T47D (cell line): ENCODE data around the gene LTB4R.
"Not testable (repeated sequence)": the region's sequence is repeated elsewhere in the genome, so short reads cannot be mapped to it uniquely, and the experiment has no call there.

Experiments
- DNase-seq, 2 experiments: peaks; one replicate each; pipeline versions ENCODE4 v3.0.0 to v3.0.0-alpha.2; 2011 to 2012; ENCODE audit warnings: low read depth in 1 of 2, low spot score in 1 of 2
- JUND ChIP-seq: IDR thresholded peaks from 2 replicates; pipeline ENCODE4 v1.6.1; 2012; ENCODE audit warnings: low read depth
- in situ Hi-C: cut with HindIII; loops from 2 replicates; pipeline ENCODE4 v1.10.0; 2016; ENCODE audit warnings: low sequenced_read_pairs, low pct_unique_long_range_greater_than_20kb

LTB4R gene

GRCh38 chr14:24353559-24354481 is 42.5 kb downstream of the LTB4R start:
- no peak for DNase-seq
- in situ Hi-C loops = no loop called here
- TF ChIP-seq JUND = no peak

DNA sequence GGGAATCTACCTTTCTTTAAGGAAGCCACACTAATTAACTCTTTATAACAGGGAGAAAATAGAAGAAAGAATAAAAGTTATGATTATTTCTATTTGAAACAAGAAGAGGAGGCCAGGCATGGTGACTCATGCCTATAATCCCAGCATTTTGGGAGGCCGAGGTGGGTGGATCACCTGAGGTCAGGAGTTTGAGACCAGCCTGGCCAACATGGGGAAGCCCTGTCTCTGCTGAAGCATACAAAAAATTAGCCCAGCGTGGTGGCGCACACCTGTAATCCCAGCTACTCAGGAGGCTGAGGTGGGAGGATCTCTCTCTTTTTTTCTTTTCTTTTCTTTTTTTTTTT is 43.2 kb downstream of the LTB4R start:
- in situ Hi-C loops, DNase-seq: not testable (repeated sequence)

DNA sequence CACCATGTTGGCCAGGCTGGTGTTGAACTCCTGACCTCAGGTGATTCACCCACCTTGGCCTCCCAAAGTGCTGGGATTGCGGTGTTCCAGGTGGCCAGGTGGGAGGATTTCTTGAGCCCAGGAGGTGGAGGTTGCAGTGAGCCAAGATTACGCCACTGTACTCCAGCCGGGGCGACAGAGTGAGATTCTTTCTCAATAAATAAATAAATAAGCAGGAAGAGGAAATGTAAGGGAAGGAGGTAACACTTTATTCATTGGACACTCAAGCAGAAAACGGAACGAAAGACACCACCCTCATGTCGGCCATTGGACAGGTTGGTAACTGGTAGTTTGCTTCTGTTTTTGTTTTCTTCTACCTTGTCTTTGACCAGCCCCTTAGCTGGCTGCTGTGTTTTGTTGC is 43.7 kb downstream of the LTB4R start:
- no peak for TF ChIP-seq JUND
- in situ Hi-C loops = no loop called here
- DNase-seq = no peak

DNA sequence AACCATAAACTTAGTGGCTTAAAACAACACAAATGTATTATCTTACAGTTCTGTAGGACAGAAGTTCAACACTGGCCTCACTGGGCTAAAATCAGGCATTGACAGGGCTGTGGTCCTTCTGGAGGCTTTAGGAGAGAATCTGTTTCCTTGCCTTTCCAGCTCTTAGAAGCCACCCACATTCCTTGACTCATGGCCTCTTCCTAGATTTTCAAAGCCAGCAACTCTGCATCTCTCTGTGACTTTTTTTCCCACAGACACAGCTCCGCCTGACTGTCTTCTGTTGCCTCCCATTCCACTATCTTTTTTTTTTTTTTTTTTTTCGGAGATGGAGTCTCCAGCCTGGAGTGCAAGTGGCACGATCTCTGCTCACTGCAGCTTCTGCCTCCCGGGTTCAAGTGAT is 44.9 kb downstream of the LTB4R start:
- DNase-seq = no peak
- TF ChIP-seq JUND = no peak
- in situ Hi-C loops = no loop called here

GRCh38 chr14:24360281-24360680 is 49.0 kb downstream of the LTB4R start:
- no peak for TF ChIP-seq JUND
- DNase-seq = no peak
- in situ Hi-C loops = no loop called here

DNA sequence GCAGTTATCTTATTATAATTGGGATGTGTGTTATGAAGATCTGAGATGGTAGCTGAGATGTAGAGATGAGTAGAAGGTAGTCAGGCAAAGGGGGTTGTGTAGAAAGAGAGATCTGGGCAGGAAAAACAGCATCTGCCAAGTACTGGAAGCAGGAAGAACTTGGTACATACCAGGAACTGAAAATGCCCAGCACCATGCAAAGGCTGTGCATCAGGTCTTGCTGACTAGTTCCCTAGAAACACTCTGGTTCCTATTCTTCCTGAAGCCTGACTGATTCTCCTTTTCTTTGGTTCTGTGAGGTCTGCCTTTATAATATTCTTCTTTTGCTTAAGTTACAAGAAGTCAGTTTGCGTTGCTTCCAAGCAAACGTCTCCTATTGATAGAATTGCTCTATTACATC is 50.0 kb downstream of the LTB4R start:
- no peak for DNase-seq
- TF ChIP-seq JUND = no peak
- in situ Hi-C loops = no loop called here

DNA sequence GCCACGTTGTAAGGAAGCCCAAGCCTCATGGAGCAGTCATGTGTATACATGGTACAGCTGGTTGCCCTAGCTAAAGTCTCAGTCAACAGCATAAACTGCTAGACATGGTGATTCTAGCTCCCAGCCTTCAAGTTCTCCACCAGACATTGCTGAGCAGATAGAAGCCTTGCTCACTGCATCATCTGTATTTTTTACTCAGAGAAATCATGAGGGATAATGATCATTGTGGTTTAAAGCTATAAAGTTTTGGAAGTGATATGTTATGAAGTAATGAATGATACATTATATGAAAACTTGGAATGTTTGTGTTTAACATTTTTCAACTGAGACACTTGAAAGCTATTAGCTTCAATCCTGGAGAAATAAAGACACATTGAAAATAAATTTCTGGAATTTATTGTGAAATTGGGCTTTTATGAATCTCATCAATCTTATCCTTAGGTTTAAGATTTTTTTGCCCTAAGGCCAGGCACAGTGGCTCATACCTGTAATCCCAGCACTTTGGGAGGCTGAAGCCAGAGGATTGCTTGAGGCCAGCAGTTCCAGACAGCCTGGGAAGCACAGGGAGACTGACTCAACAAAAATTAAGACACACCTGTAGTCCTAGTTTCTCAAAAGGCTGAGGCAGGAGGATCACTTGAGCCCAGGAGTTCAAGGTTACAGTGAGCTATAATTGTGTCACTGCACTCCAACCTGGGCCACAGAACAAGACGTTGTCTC is 51.1 kb downstream of the LTB4R start:
- in situ Hi-C loops = no loop called here
- TF ChIP-seq JUND = no peak

DNA sequence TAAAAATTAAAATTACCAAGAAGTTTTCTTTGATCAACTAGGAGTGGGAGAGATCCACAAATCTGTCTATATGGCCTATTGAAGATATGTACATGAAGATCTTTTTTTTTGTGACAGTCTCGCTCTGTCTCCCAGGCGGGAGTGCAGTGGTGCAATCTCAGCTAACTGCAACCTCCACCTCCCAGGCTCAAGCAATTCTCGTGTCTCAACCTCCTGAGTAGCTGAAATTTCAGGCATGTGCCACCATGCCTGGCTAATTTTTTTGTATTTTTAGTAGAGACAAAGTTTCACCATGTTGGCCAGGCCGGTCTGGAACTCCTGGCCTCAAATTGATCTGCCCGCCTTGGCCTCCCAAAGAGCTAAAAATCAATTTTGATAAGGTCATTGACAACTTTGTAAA is 52.1 kb downstream of the LTB4R start:
- DNase-seq = no peak
- TF ChIP-seq JUND = no peak
- in situ Hi-C loops = no loop called here

More for the DNA sequence above, 51.1 kb downstream of the LTB4R start:
- DNase-seq = no peak

DNA sequence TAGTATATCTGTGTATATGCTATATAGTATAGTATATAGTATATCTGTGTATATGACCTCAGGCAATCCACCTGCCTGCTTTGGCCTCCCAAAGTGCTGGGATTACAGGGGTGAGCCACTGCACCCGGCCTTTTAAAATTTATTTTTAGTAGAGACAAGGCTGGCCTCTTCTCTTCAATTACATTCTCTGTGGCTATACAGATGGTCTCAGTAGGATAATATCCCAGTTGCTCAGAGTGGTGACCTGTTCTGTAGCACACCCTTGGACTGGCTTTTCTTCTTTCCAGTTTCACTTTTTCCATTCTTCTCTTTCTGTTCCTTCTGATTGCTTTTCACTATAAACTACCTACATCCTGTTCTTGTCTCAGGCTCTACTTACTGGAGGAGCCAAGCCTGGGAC is 53.5 kb downstream of the LTB4R start:
- TF ChIP-seq JUND = no peak
- in situ Hi-C loops = no loop called here
- no peak for DNase-seq

DNA sequence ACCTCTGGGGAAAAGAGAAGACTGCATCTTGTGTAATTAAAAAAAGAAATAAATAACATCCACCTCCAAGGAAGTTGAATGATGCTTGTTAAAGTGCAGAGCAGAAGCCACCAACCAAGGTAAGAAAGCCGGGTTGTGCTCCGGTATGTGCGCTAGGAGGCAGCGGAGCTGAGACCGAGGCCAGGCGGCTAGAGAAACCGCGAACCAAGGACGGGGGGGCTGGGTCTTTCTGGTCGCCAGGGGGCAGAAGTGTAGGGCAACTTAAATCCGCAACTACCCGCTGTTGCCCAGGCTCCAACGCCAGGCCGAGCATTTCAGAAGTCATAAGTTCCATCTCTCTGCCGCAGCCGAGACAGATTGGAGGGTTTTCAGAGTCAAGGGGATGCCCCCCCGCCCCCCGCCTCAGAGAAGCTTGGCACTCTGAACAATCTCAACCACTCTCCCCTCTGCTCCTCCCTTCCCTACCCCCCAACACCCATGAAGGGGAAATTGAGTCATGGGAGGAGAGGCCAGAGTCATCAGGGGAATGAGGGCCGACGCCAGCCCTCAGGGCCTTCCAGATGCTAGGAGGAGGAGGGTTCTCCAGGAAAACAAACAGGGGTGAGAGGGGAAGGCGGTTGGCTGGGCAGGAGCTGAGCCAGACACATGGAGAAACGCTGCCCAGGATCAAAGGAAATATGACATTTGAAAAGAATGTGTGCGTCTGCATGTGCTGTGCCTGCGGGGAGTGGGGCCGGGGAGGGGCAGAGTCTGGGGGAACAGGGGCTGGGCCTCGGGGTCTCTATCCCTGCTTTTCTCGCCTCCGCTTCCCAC is 54.5 kb downstream of the LTB4R start:
- in situ Hi-C loops = no loop called here
- peak; percentile 21 to 91 for DNase-seq
- TF ChIP-seq JUND = no peak

GRCh38 chr14:24366413-24366720 is 55.1 kb downstream of the LTB4R start:
- in situ Hi-C loops = no loop called here

DNA sequence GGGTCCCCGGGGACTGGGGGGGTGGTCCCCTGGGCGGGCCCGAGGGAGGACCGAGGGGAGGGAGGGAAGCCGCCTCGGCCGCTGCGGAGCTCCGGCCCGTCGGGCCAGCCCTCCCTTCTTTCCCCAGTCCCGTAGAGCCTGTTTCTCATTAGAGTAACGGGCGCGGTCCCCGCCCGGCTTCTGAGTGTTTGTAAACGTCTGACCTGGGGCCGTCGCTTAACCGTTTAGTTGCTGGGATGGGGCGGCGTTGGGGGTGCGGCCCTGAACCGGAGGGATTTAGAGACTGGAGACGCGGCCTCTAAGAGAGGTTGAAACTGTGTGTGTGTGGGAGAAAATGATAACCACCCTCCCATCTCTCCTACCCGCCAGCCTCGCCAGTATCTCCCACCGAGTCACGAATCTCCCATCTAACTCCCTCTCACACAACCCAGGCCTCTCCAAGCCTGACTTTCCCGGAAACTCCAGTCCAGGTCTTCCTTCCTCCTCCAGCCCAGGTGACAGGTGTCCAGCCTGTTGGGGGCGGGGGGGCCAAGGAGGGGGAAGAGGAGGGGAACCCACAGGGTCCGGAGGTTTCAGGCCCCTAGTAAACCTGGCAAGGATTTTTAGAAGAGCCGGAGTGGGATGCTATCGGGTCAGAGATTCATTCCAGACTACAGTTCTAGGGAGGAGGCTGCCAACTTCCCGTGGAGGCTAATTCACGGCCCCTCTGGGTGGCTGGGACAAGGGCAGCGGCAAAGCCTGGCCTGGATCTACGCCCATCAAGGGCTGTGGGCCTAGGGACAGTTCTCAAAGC is 55.6 kb downstream of the LTB4R start:
- no peak for TF ChIP-seq JUND
- peak; percentile 58 to 98 for DNase-seq
- in situ Hi-C loops = no loop called here

More at GRCh38 chr14:24366413-24366720, 55.1 kb downstream of the LTB4R start:
- no peak for DNase-seq
- TF ChIP-seq JUND = no peak
